Erythroblast (primary cell): ENCODE measurements around the gene TAF10.

ENCODE experiments used
- GATA1 ChIP-seq: IDR thresholded peaks from 2 replicates; pipeline ENCODE4 v1.6.1; 2011; ENCODE audit warnings: low read depth, mild to moderate bottlenecking, control low read depth, low read length, moderate library complexity
- POLR2A ChIP-seq: IDR thresholded peaks from 2 replicates; pipeline ENCODE4 v1.6.1; 2011; ENCODE audit warnings: mild to moderate bottlenecking, low read length

GRCh38 chr11:6613496-6613895 is 1.5 kb upstream of the TAF10 start:
- TF ChIP-seq POLR2A (no peak), GATA1 (no peak)
